ENCODE results near the gene APOBEC3F.
"Not testable (repeated sequence)": the region's sequence is repeated elsewhere in the genome, so short reads cannot be mapped to it uniquely, and the experiment has no call there.

APOBEC3F gene

DNA sequence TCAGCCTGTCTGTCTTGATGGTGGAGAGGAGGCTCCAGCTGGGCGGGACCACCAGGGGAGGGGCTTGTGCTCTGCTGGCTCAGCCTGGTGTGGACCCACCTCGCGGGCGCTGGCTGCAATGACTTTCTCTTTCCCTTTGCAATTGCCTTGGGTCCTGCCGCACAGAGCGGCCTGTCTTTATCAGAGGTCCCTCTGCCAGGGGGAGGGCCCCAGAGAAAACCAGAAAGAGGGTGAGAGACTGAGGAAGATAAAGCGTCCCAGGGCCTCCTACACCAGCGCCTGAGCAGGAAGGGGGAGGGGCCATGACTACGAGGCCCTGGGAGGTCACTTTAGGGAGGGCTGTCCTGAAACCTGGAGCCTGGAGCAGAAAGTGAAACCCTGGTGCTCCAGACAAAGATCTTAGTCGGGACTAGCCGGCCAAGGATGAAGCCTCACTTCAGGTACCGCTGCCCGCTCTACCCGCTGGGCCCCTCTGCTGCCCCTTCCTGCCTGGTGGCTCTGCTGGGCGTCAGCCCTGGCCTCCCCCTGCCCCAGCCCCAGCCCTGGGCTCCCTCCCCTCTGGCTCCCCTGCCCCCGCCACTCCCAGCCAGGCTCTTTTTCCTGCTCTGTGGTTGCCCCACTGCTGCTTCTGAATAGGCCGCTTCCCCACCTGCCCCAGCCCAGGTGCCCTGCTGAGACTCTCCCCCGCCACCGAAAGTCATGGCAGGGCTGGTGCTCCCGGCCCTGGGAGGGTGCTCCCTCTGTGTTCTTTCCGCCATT, at the start of gene APOBEC3F:
APOBEC3F (plus strand) TSS at position 327 of the 759 bp plus-strand sequence; CDS start at position 424, 97 bp downstream.
- not testable (repeated sequence) for TF ChIP-seq GATA3, GATA2 (IDR thresholded peaks at IDR 0.05; ENCODE audit: low read depth, low read length)

- no peak for TF ChIP-seq GATA2 (IDR thresholded peaks at IDR 0.05; ENCODE audit: low read depth, low read length)
- no peak for TF ChIP-seq GATA3 (IDR thresholded peaks at IDR 0.05; ENCODE audit: low read depth, low read length)
These were observed 44.6 kb upstream of the APOBEC3F start for GRCh38 chr22:38996105-38996504.

GRCh38 chr22:38997518-38997917, 43.1 kb upstream of the APOBEC3F start:
- TF ChIP-seq GATA3 (IDR thresholded peaks at IDR 0.05; ENCODE audit: low read depth, low read length) (no peak), GATA2 (IDR thresholded peaks at IDR 0.05; ENCODE audit: low read depth, low read length) (no peak)

GRCh38 chr22:39003165-39003638, 37.5 kb upstream of the APOBEC3F start:
- TF ChIP-seq GATA3 (IDR thresholded peaks at IDR 0.05; ENCODE audit: low read depth, low read length), result no peak
- no peak for TF ChIP-seq GATA2 (IDR thresholded peaks at IDR 0.05; ENCODE audit: low read depth, low read length)

DNA sequence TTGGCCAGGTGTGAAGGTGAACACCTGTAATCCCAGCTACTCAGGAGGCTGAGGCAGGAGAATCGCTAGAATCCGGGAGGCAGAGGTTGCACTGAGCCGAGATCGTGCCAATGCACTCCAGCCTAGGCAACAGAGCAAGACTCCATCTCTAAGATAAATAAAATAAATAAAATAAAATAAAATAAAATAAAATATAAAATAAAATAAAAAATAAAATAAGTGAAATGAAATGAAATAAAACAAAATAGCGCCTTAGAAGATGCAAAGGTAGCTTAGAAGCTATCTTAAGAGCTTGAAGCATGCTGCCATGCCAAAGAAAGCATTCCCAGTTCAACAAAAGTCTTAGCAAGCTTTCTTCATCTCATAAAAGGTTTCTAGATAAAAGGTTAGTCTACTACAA, 33.5 kb upstream of the APOBEC3F start:
- TF ChIP-seq GATA2 (IDR thresholded peaks at IDR 0.05; ENCODE audit: low read depth, low read length), result no peak
- TF ChIP-seq GATA3 (IDR thresholded peaks at IDR 0.05; ENCODE audit: low read depth, low read length), result no peak

GRCh38 chr22:39010946-39011345, 29.7 kb upstream of the APOBEC3F start:
- no peak for TF ChIP-seq GATA3 (IDR thresholded peaks at IDR 0.05; ENCODE audit: low read depth, low read length)
- TF ChIP-seq GATA2 (IDR thresholded peaks at IDR 0.05; ENCODE audit: low read depth, low read length), result no peak

- no peak for TF ChIP-seq GATA3 (IDR thresholded peaks at IDR 0.05; ENCODE audit: low read depth, low read length)
- TF ChIP-seq GATA2 (IDR thresholded peaks at IDR 0.05; ENCODE audit: low read depth, low read length), result no peak
These were observed 27.8 kb upstream of the APOBEC3F start for GRCh38 chr22:39012533-39013511.

GRCh38 chr22:39013942-39014722, 26.5 kb upstream of the APOBEC3F start, which contains the start of gene APOBEC3C:
TSS of gene APOBEC3C (plus strand) at chr22:39014257. CDS start at chr22:39014363, 106 bp downstream.
- no peak for TF ChIP-seq GATA3 (IDR thresholded peaks at IDR 0.05; ENCODE audit: low read depth, low read length)
- no peak for TF ChIP-seq GATA2 (IDR thresholded peaks at IDR 0.05; ENCODE audit: low read depth, low read length)

DNA sequence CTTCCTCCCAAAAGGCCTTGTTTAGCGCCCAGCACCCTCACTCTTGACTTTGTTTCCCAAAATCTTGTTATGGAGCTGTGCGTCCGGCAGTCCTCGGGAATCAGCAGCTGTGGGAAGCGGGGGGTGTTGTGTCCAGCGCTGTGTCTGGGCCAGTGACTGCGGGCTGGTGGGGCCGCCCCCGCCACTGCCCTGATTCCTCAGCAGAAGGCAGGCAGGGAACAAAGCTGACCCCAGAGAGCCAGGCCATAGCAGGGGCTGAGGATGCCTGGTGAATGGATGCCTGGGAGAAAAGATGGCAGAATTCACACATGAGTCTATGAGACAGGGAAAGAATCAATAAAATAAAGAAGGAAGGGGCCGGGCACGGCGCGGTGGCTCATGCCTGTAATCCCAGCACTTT, 24.1 kb upstream of the APOBEC3F start:
- TF ChIP-seq GATA2 (IDR thresholded peaks at IDR 0.05; ENCODE audit: low read depth, low read length) (no peak), GATA3 (IDR thresholded peaks at IDR 0.05; ENCODE audit: low read depth, low read length) (no peak)

DNA sequence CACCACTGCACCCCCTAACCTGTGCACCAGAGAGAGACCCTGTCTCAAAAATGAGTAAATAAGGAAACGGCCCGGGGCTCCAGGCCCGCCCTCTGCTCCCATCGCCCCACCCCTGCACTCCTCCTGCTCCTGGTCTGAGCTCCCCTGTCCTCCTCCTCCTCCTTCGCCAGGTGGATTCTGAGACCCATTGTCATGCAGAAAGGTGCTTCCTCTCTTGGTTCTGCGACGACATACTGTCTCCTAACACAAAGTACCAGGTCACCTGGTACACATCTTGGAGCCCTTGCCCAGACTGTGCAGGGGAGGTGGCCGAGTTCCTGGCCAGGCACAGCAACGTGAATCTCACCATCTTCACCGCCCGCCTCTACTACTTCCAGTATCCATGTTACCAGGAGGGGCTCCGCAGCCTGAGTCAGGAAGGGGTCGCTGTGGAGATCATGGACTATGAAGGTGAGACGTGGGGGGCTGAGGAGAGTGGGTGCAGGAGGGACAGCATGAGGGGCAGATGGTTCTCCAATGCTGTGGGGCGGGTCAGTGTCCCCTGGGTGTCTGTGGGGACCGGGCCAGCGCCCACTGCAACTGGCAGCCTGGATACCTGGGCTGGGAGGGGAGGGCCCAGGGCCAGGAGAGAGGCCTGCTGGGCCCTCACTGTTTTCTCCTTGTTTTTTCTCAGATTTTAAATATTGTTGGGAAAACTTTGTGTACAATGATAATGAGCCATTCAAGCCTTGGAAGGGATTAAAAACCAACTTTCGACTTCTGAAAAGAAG, 22.9 kb upstream of the APOBEC3F start:
- TF ChIP-seq GATA2 (IDR thresholded peaks at IDR 0.05; ENCODE audit: low read depth, low read length) (no peak), GATA3 (IDR thresholded peaks at IDR 0.05; ENCODE audit: low read depth, low read length) (no peak)

DNA sequence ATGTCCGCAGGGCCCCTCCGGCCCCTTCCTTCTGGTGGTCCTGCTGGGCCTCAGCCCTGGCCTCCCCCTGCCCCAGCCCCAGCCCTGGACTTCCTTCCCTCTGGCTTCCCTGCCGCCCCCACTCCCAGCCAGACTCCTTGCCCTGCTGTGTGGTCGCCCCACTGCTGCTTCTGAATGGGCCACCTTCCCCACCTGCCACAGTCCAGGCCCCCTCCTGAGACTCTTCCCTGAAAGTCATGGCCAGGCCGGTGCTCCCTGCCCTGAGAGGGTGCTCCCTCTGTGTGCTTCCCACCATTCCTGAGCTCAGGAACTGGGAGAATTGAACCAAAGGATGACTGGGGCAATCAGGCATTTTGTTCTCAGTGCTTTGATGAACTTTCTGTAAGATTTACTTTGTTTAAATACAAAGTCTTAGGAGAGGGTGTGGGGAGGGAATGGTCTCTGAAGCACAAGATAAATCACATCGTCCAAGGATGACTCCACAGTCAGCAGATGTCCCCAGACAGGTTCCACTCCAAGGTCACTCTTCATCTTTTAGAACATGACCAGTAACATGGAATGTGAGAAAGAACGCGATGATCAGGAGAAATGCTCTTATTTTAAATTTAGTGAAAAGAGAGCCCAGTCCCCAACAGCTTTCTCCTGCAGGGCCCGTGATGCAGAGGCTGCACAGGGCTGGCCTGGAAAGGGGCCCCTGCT, 19.0 kb upstream of the APOBEC3F start:
- TF ChIP-seq GATA2 (IDR thresholded peaks at IDR 0.05; ENCODE audit: low read depth, low read length) (no peak), GATA3 (IDR thresholded peaks at IDR 0.05; ENCODE audit: low read depth, low read length) (no peak)
